ENCODE data around the gene MXRA8.

- no peak for TF ChIP-seq CTCF (IDR thresholded peaks at IDR 0.05)
- TF ChIP-seq POLR2A (IDR thresholded peaks at IDR 0.05) = no peak
These were observed 27.6 kb upstream of the MXRA8 start for GRCh38 chr1:1385931-1386330.
